CD4-positive, alpha-beta T cell (primary cell): ENCODE measurements around the gene DLG1. TPM values are rescaled to one million over a fixed set of nuclear protein-coding genes. Genes with fewer than 3 reads are reported as not detected.

ENCODE experiments used
- ATAC-seq: fragments of 200-7000 bp; cut with Tn5 transposase; one replicate; pipeline ENCODE4 v1.10.0; 2022; ENCODE audit warnings: mild to moderate bottlenecking; ENCODE audit not compliant: poor library complexity
- CTCF ChIA-PET: fragments of 350-600 bp; sonication (Branson Sonifier 250); formaldehyde crosslinking; loops from one replicate; lab custom pipeline; 2021; ENCODE audit warnings: antibody characterized with exemption, inconsistent platforms; lab: Charles Lee
- POLR2A ChIA-PET: fragments of 350-600 bp; sonication (Branson Sonifier 250); formaldehyde crosslinking; loops from one replicate; lab custom pipeline; 2021; ENCODE audit warnings: antibody characterized with exemption, inconsistent platforms; lab: Charles Lee
- DNase-seq, 14 experiments: peaks; one replicate each; pipeline ENCODE4 v3.0.0-alpha.2; 2013 to 2020; ENCODE audit warnings: mixed read lengths in 2 of 14
- H3K27ac ChIP-seq, 2 donors: one replicate each; pipeline versions ENCODE4 v1.5.1 to v1.7.0; 2013; ENCODE audit warnings: low read length in 2 of 2, low read depth in 1 of 2, mild to moderate bottlenecking in 1 of 2
- H3K27me3 ChIP-seq, 2 experiments: 1 replicate in 1 of 2; 2 replicates in 1 of 2; pipeline versions ENCODE4 v1.6.1 to v1.7.0; 2013; ENCODE audit warnings: low read length in 2 of 2, control low read depth in 1 of 2, mild to moderate bottlenecking in 1 of 2, moderate library complexity in 1 of 2; ENCODE audit not compliant: insufficient read depth in 2 of 2, control insufficient read depth in 1 of 2
- H3K36me3 ChIP-seq: one replicate; pipeline ENCODE4 v1.6.1; 2013; ENCODE audit warnings: low read length, control low read depth; ENCODE audit not compliant: insufficient read depth
- H3K4me1 ChIP-seq: one replicate; pipeline ENCODE4 v1.6.1; 2013; ENCODE audit warnings: low read length, control low read depth; ENCODE audit not compliant: insufficient read depth
- H3K4me3 ChIP-seq: one replicate; pipeline ENCODE4 v1.5.1; 2013; ENCODE audit warnings: mild to moderate bottlenecking, low read length, moderate library complexity
- H3K9me3 ChIP-seq, 2 experiments: 1 replicate in 1 of 2; 2 replicates in 1 of 2; pipeline versions ENCODE4 v1.6.1 to v1.7.0; 2013; ENCODE audit warnings: low read length in 2 of 2, mild to moderate bottlenecking in 2 of 2, control low read depth in 1 of 2, moderate library complexity in 1 of 2; ENCODE audit not compliant: control insufficient read depth in 1 of 2, insufficient read depth in 1 of 2
- H3K27ac Mint-ChIP-seq: one replicate; pipeline ENCODE4 v1.8.0; 2020; ENCODE audit warnings: mixed read lengths
- H3K27me3 Mint-ChIP-seq: one replicate; pipeline ENCODE4 v1.8.0; 2021; ENCODE audit warnings: mixed read lengths
- H3K36me3 Mint-ChIP-seq: one replicate; pipeline ENCODE4 v1.8.0; 2021; ENCODE audit warnings: low read depth, mixed read lengths
- H3K4me1 Mint-ChIP-seq: one replicate; pipeline ENCODE4 v1.8.0; 2021; ENCODE audit warnings: low read depth, mixed read lengths
- H3K4me3 Mint-ChIP-seq: one replicate; pipeline ENCODE4 v1.8.0; 2020; ENCODE audit warnings: mild to moderate bottlenecking, mixed read lengths
- H3K9me3 Mint-ChIP-seq: one replicate; pipeline ENCODE4 v1.8.0; 2020; ENCODE audit warnings: mixed read lengths
- CTCF ChIP-seq: fragments of 200-600 bp; IDR thresholded peaks from one replicate; pipeline ENCODE4 v1.8.0; 2022; ENCODE audit warnings: antibody characterized with exemption, mild to moderate bottlenecking
- intact Hi-C, 2 experiments: fragments of 100-400 bp; cut with DNase I in 1 of 2; cut with micrococcal nuclease in 1 of 2; formaldehyde crosslinking; loops; one replicate each; pipeline versions ENCODE4 v1.15.1 to v1.9.0; 2023 to 2025; cut with DNase I, micrococcal nuclease
- total RNA-seq, 174 experiments: library from RNA in 2 of 174; stranded (reverse) in 2 of 174; gene quantifications; one replicate each; pipeline ENCODE4 v1.2.3 and lab custom pipeline; 2021 to 2026

The DLG1 gene
- total RNA-seq, 2 experiments from 2014 or later: 86.8 to 91.8 TPM

DNA sequence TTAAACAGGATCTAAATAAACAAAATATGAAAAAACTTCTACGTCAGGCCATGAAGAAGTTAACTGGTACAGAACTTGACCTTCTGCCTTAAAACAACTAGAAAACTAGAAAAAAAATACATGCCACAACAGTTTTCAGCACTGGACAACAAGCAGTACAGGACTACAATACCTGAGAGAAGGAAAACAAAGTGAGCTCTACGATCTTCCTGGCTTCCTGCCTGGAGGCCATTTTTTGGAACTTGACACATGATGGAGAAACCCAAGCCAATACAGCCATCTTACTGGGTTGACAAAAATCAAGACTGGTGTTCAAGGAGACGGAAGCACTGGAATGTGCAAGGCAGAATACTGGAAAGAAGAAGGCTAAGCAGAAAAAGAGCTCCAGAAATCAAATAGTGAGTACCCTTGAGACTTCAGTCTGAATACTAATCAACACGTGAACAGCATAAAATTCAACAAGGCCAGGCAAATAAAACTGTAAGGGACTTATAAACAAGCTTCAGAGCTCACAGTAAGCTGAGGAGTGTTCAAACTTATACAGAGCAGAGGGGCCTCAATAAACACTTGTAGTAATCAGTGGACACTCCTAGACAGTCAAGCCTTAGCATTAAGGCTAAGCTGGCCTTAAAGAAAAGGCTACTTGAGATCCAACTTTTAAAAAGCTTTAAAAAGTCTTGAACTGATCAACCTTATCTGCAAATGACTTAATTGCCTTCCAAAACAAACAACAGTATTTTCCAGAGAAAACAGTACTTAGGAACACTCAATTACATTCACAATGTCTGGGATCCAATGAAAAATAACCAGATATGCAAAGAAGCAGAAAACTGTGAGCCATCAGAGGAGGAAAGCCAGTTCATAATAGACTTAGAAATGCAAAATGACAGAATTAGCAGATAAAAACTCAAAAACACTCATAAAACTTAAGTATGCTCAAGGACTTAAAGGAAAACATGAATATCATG lies 63.2 kb downstream of the DLG1 start:
- Histone ChIP-seq H3K27me3 (no peaks in the 10 kb centered on the region), H3K4me3 (no peak overlapping the region), H3K4me1 (no peaks in the 10 kb centered on the region), H3K9me3 (no peaks in the 10 kb centered on the region), H3K27ac (no peak overlapping the region), H3K36me3 (no peaks in the 10 kb centered on the region)
- no peak overlapping the region for H3K4me3 Mint-ChIP-seq
- H3K27ac Mint-ChIP-seq: no peak overlapping the region
- no peaks in the 10 kb centered on the region for H3K9me3 Mint-ChIP-seq
- no peaks in the 10 kb centered on the region for H3K27me3 Mint-ChIP-seq
- no peak for TF ChIP-seq CTCF
- DNase-seq (no peak), ATAC-seq (no peak)
- ChIA-PET POLR2A (interaction anchor here (0.5 to 0.6 kb wide), 2 partner anchors 66 to 204 kb away, joined by 4 to 5 read pairs; no protein-coding TSS in a partner anchor), CTCF (interaction anchor here (0.5 kb wide), 1 partner anchor 303 kb away, joined by 3 read pairs; no protein-coding TSS in a partner anchor)
- peaks cover 46% of the 10 kb centered on the region for H3K36me3 Mint-ChIP-seq
- intact Hi-C loops: no loop called here
- peaks cover 75% of the 10 kb centered on the region for H3K4me1 Mint-ChIP-seq

- CTCF ChIA-PET: interaction anchor here (0.8 to 1.1 kb wide), 2 partner anchors 10 to 37 kb away, joined by 3 read pairs; no protein-coding TSS in a partner anchor
- TF ChIP-seq CTCF: no peak
- peaks cover 73% of the 10 kb centered on the region for H3K4me1 Mint-ChIP-seq
Observed at GRCh38 chr3:197231321-197231720, 67.1 kb downstream of the DLG1 start.

GRCh38 chr3:197229836-197230235 lies 68.6 kb downstream of the DLG1 start:
- H3K4me3 ChIP-seq: no peak overlapping the region
- Mint-ChIP-seq H3K27ac (no peak overlapping the region), H3K36me3 (peaks cover 17% of the 10 kb centered on the region), H3K4me1 (peaks cover 75% of the 10 kb centered on the region), H3K4me3 (no peak overlapping the region), H3K27me3 (no peaks in the 10 kb centered on the region), H3K9me3 (no peaks in the 10 kb centered on the region)
- no peaks in the 10 kb centered on the region for H3K36me3 ChIP-seq
- no peak for TF ChIP-seq CTCF
- no peaks in the 10 kb centered on the region for H3K4me1 ChIP-seq
- intact Hi-C loops: no loop called here
- ChIA-PET POLR2A (interaction anchor here (0.6 kb wide), 1 partner anchor 13 kb away, joined by 3 read pairs; no protein-coding TSS in a partner anchor), CTCF (no interaction called here)
- H3K9me3 ChIP-seq: no peaks in the 10 kb centered on the region
- DNase-seq: no peak
- no peak overlapping the region for H3K27ac ChIP-seq
- no peak for ATAC-seq
- no peaks in the 10 kb centered on the region for H3K27me3 ChIP-seq

More at GRCh38 chr3:197231321-197231720, 67.1 kb downstream of the DLG1 start:
- no peaks in the 10 kb centered on the region for H3K36me3 ChIP-seq
- no peak overlapping the region for H3K27ac Mint-ChIP-seq
- POLR2A ChIA-PET: interaction anchor here (0.7 kb wide), 1 partner anchor 878 kb away, joined by 3 read pairs; no protein-coding TSS in a partner anchor
- H3K36me3 Mint-ChIP-seq: peaks cover 32% of the 10 kb centered on the region
- DNase-seq (no peak), ATAC-seq (no peak)
- H3K27me3 ChIP-seq: no peaks in the 10 kb centered on the region
- H3K9me3 ChIP-seq: no peaks in the 10 kb centered on the region
- no peak overlapping the region for H3K4me3 ChIP-seq
- H3K4me3 Mint-ChIP-seq: no peak overlapping the region
- H3K4me1 ChIP-seq: no peaks in the 10 kb centered on the region
- no peaks in the 10 kb centered on the region for H3K27me3 Mint-ChIP-seq
- no peak overlapping the region for H3K27ac ChIP-seq
- intact Hi-C loops: no loop called here
- no peaks in the 10 kb centered on the region for H3K9me3 Mint-ChIP-seq
